CD4-positive, alpha-beta T cell treated with Interleukin-21 for 1 hour (primary cell): ENCODE measurements around the gene GGA1.
A peak's percentile ranks its signal among the peaks of the same experiment; 100 is the strongest.
"Not testable (repeated sequence)": the region's sequence is repeated elsewhere in the genome, so short reads cannot be mapped to it uniquely, and the experiment has no call there.

ENCODE experiments used
- DNase-seq: peaks from one replicate; pipeline ENCODE4 v3.0.0-alpha.2; 2020

Gene GGA1

DNA sequence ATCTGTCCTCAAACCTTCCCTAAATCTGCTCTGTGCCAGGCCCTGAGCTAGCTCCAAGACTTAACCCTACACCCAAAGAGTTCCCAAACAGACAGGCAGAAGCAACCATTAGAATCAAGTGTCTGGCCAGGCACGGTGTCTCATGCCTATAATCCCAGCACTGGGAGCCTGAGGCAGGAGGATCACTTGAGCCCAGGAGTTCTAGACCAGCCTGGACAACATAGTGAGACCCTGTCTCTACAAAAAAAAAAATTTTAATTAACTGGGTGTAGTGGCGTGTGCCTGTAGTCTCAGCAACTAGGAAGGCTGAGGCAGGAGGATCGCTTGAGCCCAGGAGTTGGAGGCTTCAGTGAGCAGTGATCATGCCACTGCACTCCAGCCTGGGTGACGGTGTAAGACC is 47.9 kb downstream of the GGA1 start:
- DNase-seq, result not testable (repeated sequence)

DNA sequence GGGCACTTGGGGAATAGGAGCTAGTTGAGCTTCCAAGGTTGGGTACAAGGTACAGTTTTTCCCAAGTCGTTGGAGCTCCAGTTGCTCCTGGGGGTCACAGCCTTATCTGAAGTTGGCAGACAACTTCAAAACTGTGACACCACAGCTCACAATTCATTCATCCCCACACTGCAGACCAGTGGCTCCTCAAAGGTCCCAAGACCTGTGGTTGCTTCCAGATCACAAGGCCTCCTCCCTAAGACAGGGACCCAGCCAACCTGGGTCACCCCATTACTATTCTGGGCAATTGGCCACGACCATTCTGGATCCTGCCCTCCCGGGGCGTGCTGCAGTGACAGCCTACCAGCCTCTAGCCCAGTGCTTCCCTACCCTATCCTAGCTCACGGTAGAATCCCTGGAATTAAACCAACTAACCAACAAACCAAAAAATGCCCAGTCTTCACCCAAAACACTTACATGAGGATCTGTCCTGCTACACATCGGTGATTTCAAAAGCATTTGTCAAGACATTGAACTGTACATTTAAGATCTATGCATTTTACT is 49.0 kb downstream of the GGA1 start:
- no peak for DNase-seq

DNA sequence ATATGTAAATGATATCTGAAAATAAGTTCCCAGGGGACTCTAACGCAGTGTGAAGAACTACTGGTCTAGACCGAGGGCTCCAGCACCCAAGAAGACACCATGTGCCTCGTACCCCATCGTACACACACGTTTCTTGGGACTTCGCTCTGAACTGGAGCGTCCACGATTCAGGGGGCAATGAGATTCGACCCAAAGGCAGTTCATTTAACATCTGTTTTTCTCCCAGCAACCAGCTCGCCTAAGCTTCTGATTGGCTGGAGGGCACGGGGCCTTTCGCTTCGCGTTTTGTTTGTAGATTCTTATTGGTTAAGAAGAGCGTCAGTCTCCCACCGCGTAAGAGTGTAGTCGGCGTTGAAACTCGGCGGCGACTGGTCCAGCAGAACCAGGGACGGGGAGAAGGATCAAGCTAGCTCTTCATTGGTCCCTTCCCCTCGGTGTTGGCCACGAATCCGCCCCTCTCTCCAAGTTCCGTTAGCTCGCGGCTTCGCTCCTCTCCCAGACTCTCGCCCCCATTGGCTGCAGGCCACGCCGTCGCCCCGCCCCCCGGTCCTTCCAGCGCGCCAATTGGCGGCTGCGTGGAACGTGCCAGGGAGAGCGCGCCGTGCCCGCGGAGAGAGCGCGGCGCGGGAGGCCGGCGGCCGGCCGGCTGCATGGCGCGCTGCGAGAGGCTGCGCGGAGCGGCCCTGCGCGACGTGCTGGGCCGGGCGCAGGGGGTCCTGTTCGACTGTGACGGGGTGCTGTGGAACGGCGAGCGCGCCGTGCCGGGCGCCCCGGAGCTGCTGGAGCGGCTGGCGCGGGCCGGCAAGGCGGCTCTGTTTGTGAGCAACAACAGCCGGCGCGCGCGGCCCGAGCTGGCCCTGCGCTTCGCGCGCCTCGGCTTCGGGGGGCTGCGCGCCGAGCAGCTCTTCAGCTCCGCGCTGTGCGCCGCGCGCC is 49.8 kb downstream of the GGA1 start, which contains the start of gene PDXP:
PDXP (plus strand) TSS at position 591 of the 933 bp plus-strand sequence; CDS start at position 651, 60 bp downstream.
- DNase-seq, result peak; percentile 99

DNA sequence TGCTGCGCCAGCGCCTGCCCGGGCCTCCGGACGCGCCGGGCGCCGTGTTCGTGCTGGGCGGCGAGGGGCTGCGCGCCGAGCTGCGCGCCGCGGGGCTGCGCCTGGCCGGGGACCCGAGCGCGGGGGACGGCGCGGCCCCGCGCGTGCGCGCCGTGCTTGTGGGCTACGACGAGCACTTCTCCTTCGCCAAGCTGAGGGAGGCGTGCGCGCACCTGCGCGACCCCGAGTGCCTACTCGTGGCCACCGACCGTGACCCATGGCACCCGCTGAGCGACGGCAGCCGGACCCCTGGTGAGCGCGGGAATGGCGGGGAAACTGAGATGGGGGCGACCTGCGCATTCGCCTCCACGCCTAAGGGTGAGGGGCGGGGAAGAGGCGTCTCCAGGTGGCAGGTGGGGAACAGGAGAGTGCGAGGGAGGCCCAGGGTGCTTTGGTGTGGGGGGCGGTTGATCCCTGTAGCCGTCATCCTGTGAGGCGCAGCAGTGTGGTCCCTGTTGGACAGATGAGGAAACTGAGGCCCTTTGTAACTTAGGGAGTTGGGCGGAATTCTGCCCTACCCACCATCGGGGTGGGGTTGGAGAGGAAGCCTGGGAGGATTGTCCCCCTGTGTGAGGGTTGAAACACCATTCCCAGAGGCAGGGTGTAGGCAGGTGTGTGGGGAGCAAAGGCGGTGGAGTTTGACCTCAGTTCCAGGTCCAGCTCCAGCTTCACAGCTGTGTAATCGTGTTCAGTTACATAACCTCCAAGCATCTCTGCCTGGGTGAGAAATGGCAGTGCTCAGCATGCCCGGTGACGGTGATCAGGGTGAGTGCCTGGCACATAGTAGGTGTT is 50.6 kb downstream of the GGA1 start:
- no peak for DNase-seq

DNA sequence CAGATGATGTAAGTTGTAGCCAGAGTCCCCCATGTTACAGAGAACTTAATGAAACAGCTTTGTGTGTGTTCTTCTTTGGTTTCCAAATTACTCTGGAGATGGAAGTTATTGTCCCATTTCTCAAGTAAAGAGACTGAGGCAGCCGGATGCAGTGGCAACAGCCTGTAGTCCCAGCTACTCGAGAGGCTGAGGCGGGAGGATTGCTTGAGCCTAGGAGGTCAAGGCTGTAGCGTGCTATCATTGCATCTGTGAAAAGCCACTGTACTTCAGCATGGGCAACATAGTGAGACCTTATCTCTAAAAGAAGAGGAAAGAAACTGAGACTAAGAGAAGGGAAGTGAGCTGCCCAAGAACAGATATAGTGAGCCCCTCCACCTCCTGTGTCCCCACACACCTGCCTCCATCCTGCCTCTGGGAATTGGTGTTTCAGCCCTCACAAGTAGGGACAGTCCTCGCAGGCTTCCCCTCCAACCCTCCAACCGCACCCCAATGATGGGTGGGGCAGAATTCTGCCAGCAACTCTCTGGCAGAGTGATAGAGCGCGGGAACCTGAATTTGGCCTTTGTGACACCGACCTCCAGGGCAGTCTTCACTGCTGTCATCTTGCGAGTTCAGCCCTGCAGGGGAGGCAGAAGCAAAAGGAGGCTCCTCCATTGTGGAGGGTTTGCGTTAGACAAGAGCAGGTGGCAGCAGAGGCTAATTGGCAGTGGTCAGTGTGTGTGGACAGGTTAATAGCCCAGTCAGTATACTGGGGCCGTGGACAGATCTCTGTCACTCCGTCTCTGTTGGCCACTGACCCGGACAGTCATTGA is 51.5 kb downstream of the GGA1 start:
- no peak for DNase-seq

DNA sequence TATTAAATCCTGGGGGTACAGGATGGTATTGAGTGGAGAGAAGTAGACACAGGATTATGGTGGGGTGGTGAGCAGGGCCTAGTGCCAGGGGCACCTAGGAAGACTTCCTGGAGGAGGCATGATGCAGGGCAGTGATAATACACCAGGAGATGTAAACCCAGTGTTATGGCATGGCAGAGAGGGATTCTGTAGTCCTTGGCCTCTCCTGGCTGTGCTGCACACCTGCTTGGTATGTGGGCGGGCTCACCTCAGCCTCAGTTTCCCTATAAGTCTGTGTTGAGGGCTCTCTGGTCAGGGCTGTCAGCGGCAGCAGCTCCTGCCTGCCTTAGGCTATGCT is 52.0 kb downstream of the GGA1 start:
- no peak for DNase-seq

DNA sequence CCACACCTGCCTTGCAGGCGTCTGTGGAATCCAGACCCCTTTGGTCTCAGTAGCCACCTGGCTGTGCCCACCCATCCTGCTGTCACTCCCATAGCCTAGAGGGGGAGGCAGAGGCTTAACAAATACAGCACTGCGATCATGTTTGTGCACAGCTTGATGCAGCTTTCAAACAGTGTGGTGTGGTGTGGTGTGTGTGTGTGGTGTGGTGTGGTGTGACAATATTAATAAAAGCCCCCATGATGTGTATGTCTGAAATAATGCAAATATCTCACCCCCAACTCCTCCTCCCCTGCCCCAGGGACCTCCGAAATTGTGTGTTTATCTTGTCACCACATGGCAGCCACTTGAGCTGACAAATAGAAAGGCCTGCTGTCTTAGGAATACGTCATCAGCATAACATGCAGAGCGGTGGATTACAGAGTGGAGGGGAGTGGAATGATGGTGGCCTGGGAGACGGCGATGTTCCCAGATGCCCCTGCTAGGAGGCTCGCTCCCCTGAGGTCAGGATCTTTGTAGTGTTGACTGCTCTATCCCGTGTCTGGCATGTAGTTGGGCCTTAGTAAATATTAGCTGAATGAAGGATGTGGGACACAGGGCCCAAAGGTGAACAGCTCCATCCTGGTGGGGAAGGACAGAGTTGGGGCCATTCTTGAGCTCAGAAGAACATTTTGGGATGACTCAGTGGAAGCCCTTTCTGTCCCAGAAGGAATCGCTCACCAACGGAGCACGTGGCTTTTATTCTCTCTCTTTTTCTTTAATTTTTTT is 52.7 kb downstream of the GGA1 start:
- DNase-seq, result peak; percentile 52

DNA sequence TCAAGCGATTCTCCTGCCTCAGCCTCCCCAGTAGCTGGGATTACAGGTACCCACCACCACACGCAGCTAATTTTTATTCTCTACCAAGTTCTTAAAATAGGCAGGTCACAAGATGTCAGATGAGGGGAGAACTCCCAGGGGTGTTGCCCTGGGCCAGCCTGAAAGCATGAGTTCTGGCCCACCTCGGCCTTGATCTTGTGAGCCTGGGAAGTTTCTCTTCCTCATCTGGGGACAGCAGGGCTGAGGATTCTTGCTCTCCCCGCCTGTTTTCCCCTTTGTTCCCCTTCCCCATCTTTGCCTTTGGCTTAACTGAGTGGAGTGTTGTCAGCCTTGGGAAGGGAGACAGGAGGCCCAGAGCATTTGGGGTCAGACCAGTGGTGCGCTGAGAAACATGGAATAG is 53.4 kb downstream of the GGA1 start:
- DNase-seq, result no peak

DNA sequence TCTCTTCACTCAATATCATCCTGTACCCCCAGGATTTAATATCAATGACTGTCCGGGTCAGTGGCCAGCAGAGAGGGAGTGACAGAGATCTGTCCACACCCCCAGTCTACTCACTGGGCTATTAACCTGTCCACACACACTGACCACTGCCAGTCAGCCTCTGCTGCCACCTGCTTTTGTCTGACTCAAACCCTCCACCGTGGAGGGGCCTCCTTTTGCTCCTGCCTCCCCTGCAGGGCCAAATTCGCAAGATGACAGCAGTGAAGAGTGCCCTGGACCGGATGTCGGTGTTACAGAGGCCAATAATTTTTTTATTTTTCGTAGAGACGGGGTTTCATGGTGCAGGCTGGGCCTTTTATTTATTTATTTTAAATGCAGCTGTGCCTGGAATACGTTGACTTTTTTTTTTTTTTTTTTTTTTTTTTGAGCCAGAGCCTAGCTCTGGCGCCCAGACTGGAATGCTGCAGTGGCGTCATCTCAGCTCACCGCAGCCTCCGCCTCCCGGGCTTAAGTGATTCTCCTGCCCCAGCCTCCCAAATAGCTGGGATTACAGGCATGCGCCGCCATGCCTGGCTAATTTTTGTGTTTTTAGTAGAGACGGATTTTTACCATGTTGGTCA is 55.0 kb downstream of the GGA1 start:
- no peak for DNase-seq

DNA sequence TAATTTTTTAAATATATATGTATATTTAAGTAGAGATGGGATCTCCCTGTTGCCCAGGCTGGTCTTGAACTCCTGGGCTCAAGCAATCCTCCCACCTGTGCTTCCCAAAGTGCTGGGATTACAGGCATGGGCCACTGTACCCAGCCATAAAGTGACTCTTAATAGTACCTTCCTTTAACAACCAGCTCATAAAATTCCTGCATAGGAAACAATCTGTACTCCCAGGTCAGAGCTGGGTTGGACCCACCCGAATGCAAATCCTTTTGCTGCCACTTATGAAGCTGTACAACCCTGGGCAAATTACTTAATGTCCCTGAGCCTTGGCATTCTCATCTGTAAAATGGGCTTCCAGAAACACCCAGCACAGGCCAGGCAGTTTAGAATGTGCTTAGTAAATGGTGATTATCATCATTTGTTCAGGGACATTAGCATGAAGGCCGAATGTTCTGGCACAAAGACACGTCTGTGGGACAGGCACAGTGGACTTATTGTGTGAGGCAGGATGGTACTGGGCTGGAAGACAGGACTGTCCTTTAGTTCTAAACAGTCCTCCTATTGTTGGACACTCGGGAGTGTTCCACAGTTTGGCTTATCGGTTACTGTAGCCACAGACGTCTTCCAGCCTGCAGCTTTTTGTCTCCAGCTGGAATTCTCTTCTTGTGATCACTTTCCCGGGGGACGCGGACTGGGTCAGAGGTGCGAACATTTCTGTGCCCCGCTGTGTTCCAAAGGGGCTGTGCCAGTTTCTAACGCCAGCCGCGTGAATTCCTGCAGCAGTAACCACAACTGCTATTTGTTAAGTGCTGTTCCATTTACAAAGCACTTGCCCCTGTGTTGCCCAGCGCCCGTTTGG is 55.8 kb downstream of the GGA1 start:
- DNase-seq, result no peak

DNA sequence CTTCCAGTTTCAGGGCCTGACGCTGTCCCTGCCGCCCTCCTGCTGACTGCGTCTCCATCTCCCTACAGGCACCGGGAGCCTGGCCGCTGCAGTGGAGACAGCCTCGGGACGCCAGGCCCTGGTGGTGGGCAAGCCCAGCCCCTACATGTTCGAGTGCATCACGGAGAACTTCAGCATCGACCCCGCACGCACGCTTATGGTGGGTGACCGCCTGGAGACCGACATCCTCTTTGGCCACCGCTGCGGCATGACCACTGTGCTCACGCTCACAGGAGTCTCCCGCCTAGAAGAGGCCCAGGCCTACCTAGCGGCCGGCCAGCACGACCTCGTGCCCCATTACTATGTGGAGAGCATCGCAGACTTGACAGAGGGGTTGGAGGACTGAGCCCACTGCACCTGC is 56.9 kb downstream of the GGA1 start:
- DNase-seq, result no peak

DNA sequence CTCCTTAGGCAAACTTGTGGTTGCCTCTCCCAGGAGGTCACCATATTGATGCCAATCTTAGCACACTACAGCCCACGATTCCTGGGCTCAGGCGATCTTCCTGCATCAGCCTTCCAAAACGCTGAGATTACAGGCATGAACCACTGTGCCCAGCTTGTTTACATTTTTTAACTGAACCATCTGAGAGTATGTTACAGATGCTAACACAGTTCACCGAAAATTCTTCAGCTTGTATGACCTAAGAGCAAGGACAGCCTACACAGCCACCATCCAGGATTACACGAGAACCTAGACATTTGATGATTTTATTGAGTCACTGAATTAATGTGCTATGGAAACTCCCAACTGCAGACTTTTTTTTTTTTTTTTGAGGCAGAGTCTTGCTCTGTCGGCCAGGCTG is 61.0 kb downstream of the GGA1 start:
- DNase-seq, result no peak

DNA sequence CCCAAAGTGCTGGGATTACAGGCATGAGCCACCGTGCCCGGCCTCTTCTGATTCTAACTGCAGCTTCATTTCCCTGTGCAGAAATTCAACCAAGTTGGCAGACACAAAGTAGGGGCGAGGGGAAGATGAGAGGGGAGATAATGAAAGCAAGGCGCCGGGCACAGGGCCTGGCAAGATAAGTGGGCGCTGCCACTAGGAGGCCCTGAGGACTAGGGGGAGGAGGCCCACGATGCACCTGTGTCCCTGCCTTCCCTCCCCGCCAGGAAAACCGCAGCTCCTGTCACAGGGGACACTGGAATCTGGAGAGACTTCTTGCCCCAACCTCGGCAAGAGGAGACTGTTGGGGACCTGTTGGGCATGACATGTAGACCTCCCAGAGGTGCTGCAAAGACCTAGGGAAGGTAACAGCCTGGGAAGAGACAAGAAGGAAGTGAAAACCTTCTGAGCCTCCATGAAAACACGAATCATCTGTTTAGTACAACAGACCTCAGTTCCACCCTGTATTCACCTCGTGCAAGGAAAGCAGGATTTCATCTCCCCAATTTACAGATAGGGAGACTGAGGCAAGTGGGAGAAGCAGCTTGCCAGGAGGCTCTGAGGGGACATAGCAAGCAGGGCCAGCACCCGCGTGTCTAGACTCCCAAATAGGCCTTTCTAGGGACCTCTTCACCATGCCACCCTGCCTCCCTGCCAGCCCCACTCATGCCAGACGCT is 63.7 kb downstream of the GGA1 start:
- no peak for DNase-seq

DNA sequence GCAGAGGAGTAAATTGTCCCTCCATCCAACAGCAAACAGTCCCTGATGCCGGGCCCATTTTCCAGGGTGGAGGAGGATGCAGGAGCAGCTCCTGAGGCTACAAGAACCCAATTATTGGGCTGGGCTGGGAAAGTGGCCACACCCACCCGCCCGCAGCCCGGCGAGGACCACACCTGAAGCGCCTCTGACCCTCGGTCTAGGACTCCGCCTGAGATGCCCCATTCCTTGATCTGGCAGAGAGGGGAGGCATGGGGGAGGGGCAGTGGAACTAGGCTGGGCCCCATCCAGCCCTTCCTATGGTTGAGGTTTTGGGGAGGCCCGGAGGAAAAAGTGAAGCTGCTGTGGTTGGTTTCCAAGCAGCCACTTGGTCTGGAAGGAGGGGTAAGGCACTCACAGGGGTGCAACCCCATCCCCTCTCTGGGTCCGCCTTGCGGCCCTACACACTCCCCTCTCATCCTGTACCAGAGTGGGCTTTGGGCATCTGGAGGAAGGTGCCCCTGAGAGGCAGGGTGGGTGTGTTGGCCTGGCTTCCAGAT is 64.4 kb downstream of the GGA1 start:
- no peak for DNase-seq

DNA sequence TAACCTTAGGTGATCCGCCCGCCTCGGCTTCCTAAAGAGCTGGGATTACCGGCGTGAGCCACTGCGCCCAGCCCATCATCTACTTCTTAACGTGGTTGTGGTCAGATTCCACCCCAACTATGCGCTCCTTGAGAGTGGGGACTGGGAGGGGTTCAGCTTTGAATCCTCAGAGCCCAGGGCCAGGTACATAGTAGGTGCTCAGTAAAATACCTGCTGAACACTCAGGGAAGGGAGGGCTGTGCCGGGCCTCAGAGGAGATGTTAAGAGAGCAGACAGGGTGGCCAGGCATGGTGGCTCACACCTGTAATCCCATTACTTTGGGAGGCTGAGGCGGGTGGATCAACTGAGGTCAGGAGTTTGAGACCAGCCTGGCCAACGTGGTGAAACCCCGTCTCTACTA is 65.6 kb downstream of the GGA1 start:
- no peak for DNase-seq

DNA sequence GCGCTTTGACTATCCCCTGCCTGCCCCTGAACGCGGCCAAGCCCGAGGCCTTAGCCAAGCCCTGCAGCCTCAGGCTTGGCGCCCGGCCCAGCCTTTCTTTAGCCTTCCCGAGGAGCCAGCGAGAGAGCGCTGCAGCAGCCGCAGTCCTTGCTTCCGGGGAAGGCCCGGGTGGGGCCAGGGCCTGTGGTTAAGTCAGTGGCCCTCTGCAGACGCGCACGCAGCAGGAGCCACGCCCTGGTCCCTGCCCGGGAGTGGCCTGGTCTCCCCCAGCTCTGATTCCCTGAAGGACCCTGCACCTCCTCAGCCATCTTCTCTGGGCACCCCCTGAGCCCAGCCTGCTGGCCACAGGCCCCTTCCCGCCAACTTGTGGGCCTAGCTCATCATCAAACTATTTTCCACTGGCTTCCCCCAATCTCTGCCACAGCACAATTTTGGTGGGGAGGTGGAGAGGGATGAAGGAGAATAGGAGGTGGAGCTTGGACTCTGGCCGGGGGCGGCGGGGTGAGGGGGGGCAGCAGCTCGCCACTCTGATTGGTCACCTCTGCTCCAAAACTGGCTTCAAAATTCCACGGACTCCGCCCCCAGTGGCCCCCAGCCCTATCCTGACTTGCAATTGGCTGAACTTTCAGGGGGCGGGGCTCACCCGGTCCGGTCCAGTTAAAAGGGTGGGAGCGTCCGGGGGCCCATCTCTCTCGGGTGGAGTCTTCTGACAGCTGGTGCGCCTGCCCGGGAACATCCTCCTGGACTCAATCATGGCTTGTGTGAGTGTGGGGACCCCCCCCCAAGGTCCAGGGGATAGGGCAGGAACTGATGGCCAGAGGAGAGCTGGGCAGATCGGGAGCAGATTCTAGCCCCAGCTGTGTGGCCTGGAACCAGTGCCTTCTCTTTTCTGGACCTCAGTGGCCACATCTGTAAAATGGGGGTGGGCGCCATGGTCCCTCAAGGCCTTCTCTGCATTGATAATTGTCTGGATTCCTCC is 66.6 kb downstream of the GGA1 start, which contains the start of gene LGALS1:
LGALS1 (plus strand) TSS at position 686 of the 979 bp plus-strand sequence; CDS start at position 753, 67 bp downstream.
- DNase-seq, result peak; percentile 73

DNA sequence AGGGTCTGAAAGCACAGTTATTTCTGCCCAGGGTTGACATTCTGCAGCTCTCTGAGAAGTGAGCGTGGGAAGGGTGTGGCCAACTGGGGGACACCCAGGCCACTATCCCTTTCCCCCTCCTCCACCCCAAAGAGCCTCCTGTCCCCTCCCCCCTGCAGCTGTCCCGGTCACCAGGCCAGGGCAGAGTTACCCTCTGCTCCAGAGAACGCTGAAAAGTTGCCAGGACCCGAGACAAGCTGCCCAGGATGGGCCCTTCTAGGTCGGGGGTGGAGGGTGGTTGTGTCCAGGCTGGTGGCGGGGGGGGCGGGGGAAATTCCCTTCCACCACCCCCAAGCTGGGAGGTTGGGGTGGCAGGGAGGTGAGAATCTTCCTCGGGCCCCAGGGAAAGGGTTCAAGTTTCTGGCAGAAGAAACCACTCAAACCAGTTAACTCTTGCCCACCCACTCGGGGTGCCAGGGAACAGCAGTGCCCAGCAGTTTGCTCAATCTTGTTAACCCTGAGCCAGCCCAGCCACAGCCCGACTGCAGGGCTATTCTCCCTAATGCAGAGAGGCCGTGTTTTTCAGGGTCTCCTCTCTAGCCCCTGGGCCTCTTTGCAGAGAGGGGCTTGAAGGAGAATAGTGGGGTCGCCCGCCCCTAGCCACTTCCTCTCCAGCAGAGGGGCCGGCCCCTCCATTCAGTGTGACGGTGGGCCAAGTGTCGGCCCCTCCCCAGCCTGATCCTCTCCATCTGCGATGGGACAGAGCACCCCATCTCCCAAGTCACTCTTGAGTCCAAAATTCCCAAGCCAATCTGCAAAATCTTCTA is 67.5 kb downstream of the GGA1 start:
- peak; percentile 45 for DNase-seq
